A549 (cell line): ENCODE results near the gene ACER3. TPM values are rescaled to one million over a fixed set of nuclear protein-coding genes. Genes with fewer than 3 reads are reported as not detected.

Experiments
- ATAC-seq, 2 experiments: fragments of 200-7000 bp in 1 of 2; fragments of >200 bp in 1 of 2; cut with Nextera tagmentation in 1 of 2; cut with Tn5 transposase in 1 of 2; 3 replicates each; pipeline versions ENCODE4 v1.8.0 to v1.9.1; 2018 to 2020; ENCODE audit warnings: mild to moderate bottlenecking in 1 of 2, moderate library complexity in 1 of 2
- CTCF ChIA-PET: fragments of 300-600 bp; sonication (Branson Sonifier 250); formaldehyde crosslinking; extraction: SDS; loops from one replicate; lab custom pipeline; 2021; ENCODE audit warnings: antibody characterized with exemption, inconsistent platforms; lab: Yijun Ruan, JAX
- POLR2A ChIA-PET: fragments of 350-600 bp; formaldehyde crosslinking; extraction: SDS; loops from one replicate; lab custom pipeline; 2021; ENCODE audit warnings: antibody characterized with exemption, inconsistent platforms; lab: Yijun Ruan, JAX
- DNase-seq, 2 experiments: peaks; one replicate each; pipeline versions ENCODE4 v3.0.0 to v3.0.0-alpha.2; 2011 to 2016; ENCODE audit warnings: low read depth in 1 of 2, low spot score in 1 of 2
- FAIRE-seq: peaks from 2 replicates; lab custom pipeline; 2011; peaks lifted over from hg19 to GRCh38; lab: Jason Lieb, UNC
- H3K27ac ChIP-seq, 2 experiments: fragments of >200 bp; sonication (Bioruptor Twin); formaldehyde crosslinking; 3 replicates each; pipeline ENCODE4 v1.5.1; 2016 to 2017
- H3K4me1 ChIP-seq: fragments of >200 bp; sonication (Bioruptor Twin); formaldehyde crosslinking; 3 replicates; pipeline ENCODE4 v1.6.1; 2016
- H3K4me2 ChIP-seq: fragments of >200 bp; sonication (Bioruptor Twin); formaldehyde crosslinking; 3 replicates; pipeline ENCODE4 v1.6.1; 2016
- H3K4me3 ChIP-seq: fragments of >200 bp; sonication (Bioruptor Twin); formaldehyde crosslinking; 3 replicates; pipeline ENCODE4 v1.5.1; 2016
- H3K9me3 ChIP-seq: fragments of >200 bp; sonication (Bioruptor Twin); formaldehyde crosslinking; 3 replicates; pipeline ENCODE4 v1.6.1; 2016
- CBX8 ChIP-seq: fragments of 200-600 bp; sonication (generic); IDR thresholded peaks from 2 replicates; pipeline ENCODE4 v1.6.1; 2016
- CHD4 ChIP-seq: fragments of 200-600 bp; sonication (generic); IDR thresholded peaks from 2 replicates; pipeline ENCODE4 v1.6.1; 2016; ENCODE audit warnings: antibody characterized with exemption, mild to moderate bottlenecking, borderline replicate concordance
- E2F6 ChIP-seq: IDR thresholded peaks from 2 replicates; pipeline ENCODE4 v1.6.1; 2012; ENCODE audit warnings: low read depth, borderline replicate concordance
- EHF ChIP-seq: fragments of 250-450 bp; sonication (Bioruptor Pico); IDR thresholded peaks from 2 replicates; pipeline ENCODE4 v1.5.0; 2020; ENCODE audit warnings: mild to moderate bottlenecking
- EHMT2 ChIP-seq: fragments of 200-600 bp; sonication (generic); IDR thresholded peaks from 2 replicates; pipeline ENCODE4 v1.6.1; 2016; ENCODE audit warnings: antibody characterized with exemption, low read depth, mild to moderate bottlenecking, moderate library complexity
- EP300 ChIP-seq, 2 experiments: fragments of >200 bp; sonication (Bioruptor Twin); formaldehyde crosslinking; IDR thresholded peaks; 2 replicates in 1 of 2; 3 replicates in 1 of 2; pipeline ENCODE4 v1.6.1; 2016 to 2017
- ESRRA ChIP-seq: fragments of 150-350 bp; IDR thresholded peaks from 2 replicates; pipeline ENCODE4 v1.6.1; 2014; ENCODE audit warnings: mild to moderate bottlenecking, low read length, borderline replicate concordance
- FOSL2 ChIP-seq, 2 experiments: fragments of 450-650 bp in 1 of 2; fragments of >200 bp in 1 of 2; sonication (Bioruptor Twin) in 1 of 2; formaldehyde crosslinking; IDR thresholded peaks; 2 replicates each; pipeline versions ENCODE4 v1.5.0 to v1.6.1; 2016 to 2020; ENCODE audit warnings: mild to moderate bottlenecking in 1 of 2, moderate library complexity in 1 of 2
- FOXS1 ChIP-seq: fragments of 250-450 bp; sonication (Bioruptor Pico); IDR thresholded peaks from 2 replicates; pipeline ENCODE4 v1.5.0; 2020; ENCODE audit warnings: mild to moderate bottlenecking, moderate library complexity
- HES2 ChIP-seq: fragments of >200 bp; sonication (Bioruptor Twin); formaldehyde crosslinking; IDR thresholded peaks from 2 replicates; pipeline ENCODE4 v1.6.1; 2016
- HOXB13 ChIP-seq: fragments of 250-450 bp; sonication (Bioruptor Pico); IDR thresholded peaks from 2 replicates; pipeline ENCODE4 v1.5.0; 2020; ENCODE audit warnings: low read depth, mild to moderate bottlenecking, moderate library complexity
- JUN ChIP-seq, 2 experiments: fragments of >200 bp; sonication (Bioruptor Twin); formaldehyde crosslinking; IDR thresholded peaks; 2 replicates in 1 of 2; 3 replicates in 1 of 2; pipeline ENCODE4 v1.6.1; 2016 to 2017
- JUNB ChIP-seq: fragments of >200 bp; sonication (Bioruptor Twin); formaldehyde crosslinking; IDR thresholded peaks from 2 replicates; pipeline ENCODE4 v1.6.1; 2016
- KDM1A ChIP-seq: fragments of 200-600 bp; sonication (generic); IDR thresholded peaks from 2 replicates; pipeline ENCODE4 v1.6.1; 2016; ENCODE audit warnings: low read depth, mild to moderate bottlenecking
- KDM5A ChIP-seq: fragments of 200-600 bp; sonication (generic); IDR thresholded peaks from 2 replicates; pipeline ENCODE4 v1.6.1; 2016; ENCODE audit warnings: antibody characterized with exemption, mild to moderate bottlenecking
- MAFK ChIP-seq: fragments of 450-650 bp; IDR thresholded peaks from 2 replicates; pipeline ENCODE4 v1.6.1; 2014; ENCODE audit not compliant: partially characterized antibody
- MAX ChIP-seq: IDR thresholded peaks from 2 replicates; pipeline ENCODE4 v1.6.1; 2012
- MAZ ChIP-seq: fragments of 150-350 bp; IDR thresholded peaks from 2 replicates; pipeline ENCODE4 v1.6.1; 2014; ENCODE audit warnings: antibody characterized with exemption, low read depth, low read length, borderline replicate concordance
- NPAS2 ChIP-seq: fragments of 250-450 bp; sonication (Bioruptor Pico); IDR thresholded peaks from 2 replicates; pipeline ENCODE4 v1.8.0; 2022; ENCODE audit warnings: mild to moderate bottlenecking, moderate library complexity, borderline replicate concordance
- NR3C1 ChIP-seq: fragments of >200 bp; sonication (Bioruptor Twin); formaldehyde crosslinking; IDR thresholded peaks from 3 replicates; pipeline ENCODE4 v1.6.1; 2017
- PBX3 ChIP-seq: IDR thresholded peaks from 2 replicates; pipeline ENCODE4 v1.6.1; 2012
- RAD21 ChIP-seq, 2 experiments: fragments of >200 bp in 1 of 2; sonication (Bioruptor Twin) in 1 of 2; formaldehyde crosslinking in 1 of 2; IDR thresholded peaks in 1 of 2; conservative IDR thresholded peaks in 1 of 2; 2 replicates in 1 of 2; 3 replicates in 1 of 2; pipeline ENCODE4 v1.6.1; 2012 to 2018; ENCODE audit warnings: inconsistent platforms in 1 of 2
- RARB ChIP-seq: fragments of 250-450 bp; sonication (Bioruptor Pico); IDR thresholded peaks from 2 replicates; pipeline ENCODE4 v1.8.0; 2021; ENCODE audit warnings: mild to moderate bottlenecking, moderate library complexity
- RFX5 ChIP-seq: fragments of 450-650 bp; IDR thresholded peaks from 2 replicates; pipeline ENCODE4 v1.7.1; 2014; ENCODE audit warnings: antibody characterized with exemption, mild to moderate bottlenecking, moderate library complexity
- RNF2 ChIP-seq: fragments of 200-600 bp; sonication (generic); IDR thresholded peaks from 2 replicates; pipeline ENCODE4 v1.6.1; 2016; ENCODE audit warnings: low read depth, mild to moderate bottlenecking, antibody characterized with exemption, moderate library complexity, borderline replicate concordance
- SMC3 ChIP-seq: fragments of >200 bp; sonication (Bioruptor Twin); formaldehyde crosslinking; IDR thresholded peaks from 3 replicates; pipeline ENCODE4 v1.6.1; 2018; ENCODE audit warnings: inconsistent platforms
- SREBF2 ChIP-seq: fragments of 450-650 bp; IDR thresholded peaks from 2 replicates; pipeline ENCODE4 v1.6.1; 2014; ENCODE audit warnings: mild to moderate bottlenecking, moderate library complexity
- ZFP36 ChIP-seq: fragments of 450-650 bp; IDR thresholded peaks from 2 replicates; pipeline ENCODE4 v1.6.1; 2014; ENCODE audit warnings: borderline replicate concordance; ENCODE audit not compliant: partially characterized antibody
- ZNF302 ChIP-seq: fragments of 250-450 bp; sonication (Bioruptor Pico); IDR thresholded peaks from 2 replicates; pipeline ENCODE4 v1.9.0; 2021; ENCODE audit warnings: inconsistent platforms, mild to moderate bottlenecking, moderate library complexity
- WGBS: methylation state at CpG from one replicate; pipeline ENCODE4 v1.1.6; 2017; ENCODE audit errors: missing lambda C conversion rate; 5-methylcytosine and 5-hydroxymethylcytosine counted together
- polyA plus RNA-seq, 4 experiments: library from polyadenylated mRNA; depleted of rRNA in 3 of 4; stranded (reverse); fragments of >200 nt; fragmentation: RNase III in 1 of 4; extraction: RNeasy Plus Mini Kit Qiagen cat#74134 plus additional on column Dnase treatment in 1 of 4; gene quantifications; 2 replicates in 3 of 4; 3 replicates in 1 of 4; pipeline ENCODE4 v1.2.3, GENCODE V29; 2011 to 2017
- TF ChIP-seq, protein P1 (sequence below): fragments of >200 bp; sonication (Bioruptor Twin); formaldehyde crosslinking; IDR thresholded peaks from 3 replicates; pipeline ENCODE4 v1.6.1; 2016
- TF ChIP-seq, protein P2 (sequence below): fragments of 450-650 bp; IDR thresholded peaks from 2 replicates; pipeline ENCODE4 v1.6.1; 2014; ENCODE audit warnings: antibody characterized with exemption
- TF ChIP-seq, protein P3 (sequence below): fragments of >200 bp; sonication (Bioruptor Twin); formaldehyde crosslinking; IDR thresholded peaks from 3 replicates; pipeline ENCODE4 v1.5.1; 2016

Gene ACER3
- polyA plus RNA-seq, 2 of the 4 experiments (the other 2 are of a cell fraction): 16.0 to 46.6 TPM

- ChIA-PET POLR2A (interaction anchor here (0.6 to 1.2 kb wide), 2 partner anchors 15 to 976 kb away, joined by 3 to 5 read pairs; no protein-coding TSS in a partner anchor), CTCF (interaction anchor here (0.9 to 2.4 kb wide), 8 partner anchors 12 to 97 kb away, joined by 3 to 10 read pairs (median 8); no protein-coding TSS in a partner anchor)
- Histone ChIP-seq H3K4me1 (peaks cover 27% of the 10 kb centered on the region), H3K4me3 (peak overlapping the region; percentile 37)
- ATAC-seq (peak; percentile 95 to 97), DNase-seq (peak; percentile 89 to 91), FAIRE-seq (peak; percentile 73)
- under 1% methylated on average over 9 of the region's 9 CpGs for WGBS
- TF ChIP-seq FOSL2 (IDR thresholded peaks at IDR 0.05): 0 out of 2 replicates have a peak, but pooled peaks have one; percentile 26
- TF ChIP-seq FOSL2 (CRISPR knock-in tag; IDR thresholded peaks at IDR 0.05): peak; percentile 88
- TF ChIP-seq, protein P1, sequence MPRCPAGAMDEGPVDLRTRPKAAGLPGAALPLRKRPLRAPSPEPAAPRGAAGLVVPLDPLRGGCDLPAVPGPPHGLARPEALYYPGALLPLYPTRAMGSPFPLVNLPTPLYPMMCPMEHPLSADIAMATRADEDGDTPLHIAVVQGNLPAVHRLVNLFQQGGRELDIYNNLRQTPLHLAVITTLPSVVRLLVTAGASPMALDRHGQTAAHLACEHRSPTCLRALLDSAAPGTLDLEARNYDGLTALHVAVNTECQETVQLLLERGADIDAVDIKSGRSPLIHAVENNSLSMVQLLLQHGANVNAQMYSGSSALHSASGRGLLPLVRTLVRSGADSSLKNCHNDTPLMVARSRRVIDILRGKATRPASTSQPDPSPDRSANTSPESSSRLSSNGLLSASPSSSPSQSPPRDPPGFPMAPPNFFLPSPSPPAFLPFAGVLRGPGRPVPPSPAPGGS: no peak
- TF ChIP-seq EHMT2: no peak
- TF ChIP-seq RFX5: no peak
- TF ChIP-seq KDM5A: no peak
- TF ChIP-seq KDM1A: no peak
- TF ChIP-seq E2F6: no peak
- TF ChIP-seq FOXS1 (CRISPR knock-in tag): no peak
- TF ChIP-seq SREBF2: no peak
- 0 out of 3 replicates have a peak, but pooled peaks have one; percentile 16 for TF ChIP-seq SMC3
- no peak for TF ChIP-seq ZNF302 (CRISPR knock-in tag)
- no peak for TF ChIP-seq NPAS2
- TF ChIP-seq CBX8: no peak
- TF ChIP-seq MAX: no peak
- no peak for TF ChIP-seq RNF2
- no peak for TF ChIP-seq MAZ
- TF ChIP-seq JUNB: peak; percentile 37; the same call in 1 of the 2 replicates
- TF ChIP-seq RARB (CRISPR knock-in tag): no peak
- no peak for TF ChIP-seq CHD4
- peak; percentile 68 for TF ChIP-seq MAFK
- TF ChIP-seq HOXB13: no peak
- TF ChIP-seq, protein P2, sequence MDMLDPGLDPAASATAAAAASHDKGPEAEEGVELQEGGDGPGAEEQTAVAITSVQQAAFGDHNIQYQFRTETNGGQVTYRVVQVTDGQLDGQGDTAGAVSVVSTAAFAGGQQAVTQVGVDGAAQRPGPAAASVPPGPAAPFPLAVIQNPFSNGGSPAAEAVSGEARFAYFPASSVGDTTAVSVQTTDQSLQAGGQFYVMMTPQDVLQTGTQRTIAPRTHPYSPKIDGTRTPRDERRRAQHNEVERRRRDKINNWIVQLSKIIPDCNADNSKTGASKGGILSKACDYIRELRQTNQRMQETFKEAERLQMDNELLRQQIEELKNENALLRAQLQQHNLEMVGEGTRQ: no peak
- TF ChIP-seq PBX3: no peak
- TF ChIP-seq ZFP36: no peak
- no peak for TF ChIP-seq RAD21 (conservative IDR thresholded peaks at IDR 0.05 in 1 of 2, IDR thresholded peaks at IDR 0.05 in 1 of 2)
- TF ChIP-seq EHF (CRISPR knock-in tag): no peak
- TF ChIP-seq NR3C1: no peak
- no peak for TF ChIP-seq HES2
- TF ChIP-seq JUN (IDR thresholded peaks at IDR 0.05): peak in 1 of 2 experiments; percentile 68; a peak in 3 of 5 replicates
- TF ChIP-seq EP300 (IDR thresholded peaks at IDR 0.05): no peak
- TF ChIP-seq, protein P3, sequence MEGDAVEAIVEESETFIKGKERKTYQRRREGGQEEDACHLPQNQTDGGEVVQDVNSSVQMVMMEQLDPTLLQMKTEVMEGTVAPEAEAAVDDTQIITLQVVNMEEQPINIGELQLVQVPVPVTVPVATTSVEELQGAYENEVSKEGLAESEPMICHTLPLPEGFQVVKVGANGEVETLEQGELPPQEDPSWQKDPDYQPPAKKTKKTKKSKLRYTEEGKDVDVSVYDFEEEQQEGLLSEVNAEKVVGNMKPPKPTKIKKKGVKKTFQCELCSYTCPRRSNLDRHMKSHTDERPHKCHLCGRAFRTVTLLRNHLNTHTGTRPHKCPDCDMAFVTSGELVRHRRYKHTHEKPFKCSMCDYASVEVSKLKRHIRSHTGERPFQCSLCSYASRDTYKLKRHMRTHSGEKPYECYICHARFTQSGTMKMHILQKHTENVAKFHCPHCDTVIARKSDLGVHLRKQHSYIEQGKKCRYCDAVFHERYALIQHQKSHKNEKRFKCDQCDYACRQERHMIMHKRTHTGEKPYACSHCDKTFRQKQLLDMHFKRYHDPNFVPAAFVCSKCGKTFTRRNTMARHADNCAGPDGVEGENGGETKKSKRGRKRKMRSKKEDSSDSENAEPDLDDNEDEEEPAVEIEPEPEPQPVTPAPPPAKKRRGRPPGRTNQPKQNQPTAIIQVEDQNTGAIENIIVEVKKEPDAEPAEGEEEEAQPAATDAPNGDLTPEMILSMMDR: no peak
- TF ChIP-seq ESRRA: no peak
- TF ChIP-seq, all 56 proteins: peak for 5
- Histone ChIP-seq H3K27ac (peak overlapping the region; percentile 80 to 91), H3K4me2 (peak overlapping the region; percentile 93), H3K9me3 (no peaks in the 10 kb centered on the region)
Measured at GRCh38 chr11:76823481-76824028, 37.2 kb upstream of the ACER3 start.
